Lung (tissue), 12 donors: ENCODE measurements around the gene CARMIL1. TPM values are rescaled to one million over a fixed set of nuclear protein-coding genes. Genes with fewer than 3 reads are reported as not detected.

ENCODE experiments used
- ATAC-seq: fragments of 200-7000 bp; cut with Tn5 transposase; one replicate; pipeline ENCODE4 v1.9.1; 2020; ENCODE audit warnings: moderate number of reproducible peaks; ENCODE audit not compliant: insufficient read depth, low FRiP score
- DNase-seq, 3 donors: peaks; one replicate each; pipeline ENCODE4 v3.0.0-alpha.2; 2013 to 2017
- H3K27ac ChIP-seq, 2 donors: one replicate each; pipeline ENCODE4 v1.5.1; 2013; ENCODE audit warnings: mild to moderate bottlenecking in 2 of 2, moderate library complexity in 2 of 2, control low read depth in 1 of 2, inconsistent platforms in 1 of 2, low read depth in 1 of 2, low read length in 1 of 2
- H3K27me3 ChIP-seq, 3 donors: one replicate each; pipeline ENCODE4 v1.5.1; 2013; ENCODE audit warnings: low read length in 2 of 3; ENCODE audit not compliant: control insufficient read depth in 3 of 3, insufficient read depth in 3 of 3
- H3K36me3 ChIP-seq, 4 donors: one replicate each; pipeline ENCODE4 v1.5.1; 2013; ENCODE audit warnings: low read length in 4 of 4, mild to moderate bottlenecking in 1 of 4, moderate library complexity in 1 of 4; ENCODE audit not compliant: control insufficient read depth in 4 of 4, insufficient read depth in 4 of 4
- H3K4me1 ChIP-seq, 5 donors: one replicate each; pipeline ENCODE4 v1.5.1; 2013; ENCODE audit warnings: low read length in 5 of 5, mild to moderate bottlenecking in 2 of 5, moderate library complexity in 1 of 5; ENCODE audit not compliant: control insufficient read depth in 5 of 5, insufficient read depth in 5 of 5
- H3K4me3 ChIP-seq: one replicate; pipeline ENCODE4 v1.5.1; 2013; ENCODE audit warnings: mild to moderate bottlenecking, control low read depth, moderate library complexity
- H3K9ac ChIP-seq, 2 donors: one replicate each; pipeline ENCODE4 v1.5.1; 2013; ENCODE audit warnings: low read length in 2 of 2, control low read depth in 1 of 2; ENCODE audit not compliant: insufficient read depth in 1 of 2
- H3K9me3 ChIP-seq, 4 donors: one replicate each; pipeline ENCODE4 v1.5.1; 2013; ENCODE audit warnings: low read length in 3 of 4, mild to moderate bottlenecking in 1 of 4, moderate library complexity in 1 of 4; ENCODE audit not compliant: control insufficient read depth in 4 of 4, insufficient read depth in 3 of 4
- WGBS, 2 donors: extraction: QIAGEN DNeasy Blood & Tissue Kit; methylation state at CpG; one replicate each; pipeline ENCODE4 v1.1.7; 2013; 5-methylcytosine and 5-hydroxymethylcytosine counted together
- polyA plus RNA-seq, 2 donors: library from polyadenylated mRNA; stranded (reverse); fragments of 200-250 nt; gene quantifications; one replicate each; pipeline ENCODE4 v1.2.1, GENCODE V29; 2013
- total RNA-seq, 2 donors: library from RNA; depleted of rRNA in 1 of 2; stranded (reverse); fragments of >200 nt in 1 of 2; gene quantifications; one replicate each; pipeline ENCODE4 v1.2.1, GENCODE V29; 2014 to 2021
- TF ChIP-seq, protein P1 (sequence below): IDR thresholded peaks from 2 replicates; pipeline ENCODE4 v1.5.1; 2012; ENCODE audit warnings: mild to moderate bottlenecking; ENCODE audit errors: control extremely low read depth, extremely low read depth
- donor health status: control.
- donor health status: control.
- donor health status: Bipolar disorder and iron deficiency.
- donor health status: healthy.
- donor health status: DM: yes; HTN: yes; CAD: no.

The CARMIL1 gene
- total and polyA plus RNA-seq, 4 donors, result 8.0 to 38.3 (median 34.9) TPM

DNA sequence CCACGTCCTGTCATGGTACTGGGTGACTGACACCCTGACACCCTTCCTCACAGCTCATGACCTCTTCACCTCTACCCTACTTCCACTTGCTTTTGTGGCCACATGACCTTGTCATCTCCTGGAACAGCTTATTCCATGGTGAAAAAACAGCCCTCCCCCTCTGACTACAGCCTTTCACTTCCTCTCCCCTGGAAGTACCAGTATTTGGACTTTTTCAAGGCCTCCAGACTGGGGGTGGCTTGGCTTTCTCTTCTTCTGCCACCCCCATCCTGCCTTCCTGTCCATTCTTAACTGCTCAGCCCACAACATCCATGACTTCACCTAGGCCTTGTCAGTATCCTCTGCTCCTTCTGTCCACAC lies 168.4 kb downstream of the CARMIL1 start:
- WGBS, 2 donors, result 59 to 80% methylated on average over 1 of the region's 1 CpG
- Histone ChIP-seq H3K9ac (no peak overlapping the region), H3K27ac (no peak overlapping the region), H3K9me3 (peaks cover 0 to 2% (median under 1%) of the 10 kb centered on the region in 4 donors), H3K27me3 (no peaks in the 10 kb centered on the region), H3K4me3 (no peak overlapping the region), H3K4me1 (peaks cover 0 to 9% (median 0%) of the 10 kb centered on the region in 5 donors), H3K36me3 (peaks cover 0 to 7% (median 0%) of the 10 kb centered on the region in 4 donors)
- DNase-seq (no peak), ATAC-seq (peak; percentile 58)
- TF ChIP-seq, protein P1, sequence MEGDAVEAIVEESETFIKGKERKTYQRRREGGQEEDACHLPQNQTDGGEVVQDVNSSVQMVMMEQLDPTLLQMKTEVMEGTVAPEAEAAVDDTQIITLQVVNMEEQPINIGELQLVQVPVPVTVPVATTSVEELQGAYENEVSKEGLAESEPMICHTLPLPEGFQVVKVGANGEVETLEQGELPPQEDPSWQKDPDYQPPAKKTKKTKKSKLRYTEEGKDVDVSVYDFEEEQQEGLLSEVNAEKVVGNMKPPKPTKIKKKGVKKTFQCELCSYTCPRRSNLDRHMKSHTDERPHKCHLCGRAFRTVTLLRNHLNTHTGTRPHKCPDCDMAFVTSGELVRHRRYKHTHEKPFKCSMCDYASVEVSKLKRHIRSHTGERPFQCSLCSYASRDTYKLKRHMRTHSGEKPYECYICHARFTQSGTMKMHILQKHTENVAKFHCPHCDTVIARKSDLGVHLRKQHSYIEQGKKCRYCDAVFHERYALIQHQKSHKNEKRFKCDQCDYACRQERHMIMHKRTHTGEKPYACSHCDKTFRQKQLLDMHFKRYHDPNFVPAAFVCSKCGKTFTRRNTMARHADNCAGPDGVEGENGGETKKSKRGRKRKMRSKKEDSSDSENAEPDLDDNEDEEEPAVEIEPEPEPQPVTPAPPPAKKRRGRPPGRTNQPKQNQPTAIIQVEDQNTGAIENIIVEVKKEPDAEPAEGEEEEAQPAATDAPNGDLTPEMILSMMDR, result no peak

DNA sequence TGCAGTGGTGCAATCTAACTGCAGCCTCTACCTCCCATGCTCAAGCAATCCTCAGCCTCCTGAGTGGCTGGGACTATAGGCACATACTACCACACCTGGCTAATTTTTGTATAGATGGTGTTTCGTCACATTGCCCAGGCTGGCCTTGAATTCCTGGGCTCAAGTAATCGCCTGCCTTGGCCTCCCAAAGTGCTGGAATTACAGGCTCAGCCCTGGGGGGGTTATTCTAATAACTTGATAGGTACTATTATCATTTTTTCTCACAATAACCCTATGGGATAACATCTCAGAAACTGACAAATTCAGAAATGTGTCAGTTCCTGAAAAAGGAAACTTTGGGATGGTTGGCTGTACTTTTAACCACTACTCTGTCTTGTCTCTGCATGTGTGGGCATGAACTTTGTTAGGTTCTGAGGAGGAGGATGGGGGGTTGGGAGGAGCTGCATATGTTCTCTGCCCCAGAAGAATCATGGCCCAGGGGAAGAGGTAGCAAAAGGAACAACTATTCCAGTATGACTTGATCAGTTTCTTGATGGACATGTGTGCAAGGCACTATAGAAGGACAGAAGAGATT lies 169.9 kb downstream of the CARMIL1 start:
- H3K27ac ChIP-seq, result no peak overlapping the region
- no peak for DNase-seq
- no peak for ATAC-seq
- no peaks in the 10 kb centered on the region for H3K27me3 ChIP-seq
- peaks cover 0 to 9% (median 0%) of the 10 kb centered on the region in 5 donors for H3K4me1 ChIP-seq
- H3K9ac ChIP-seq, result no peak overlapping the region
- peaks cover 0 to 7% (median 0%) of the 10 kb centered on the region in 4 donors for H3K36me3 ChIP-seq
- 92 to 96% methylated on average over 2 of the region's 2 CpGs for WGBS, 2 donors
- no peak overlapping the region for H3K4me3 ChIP-seq
- peaks cover 0 to 2% (median under 1%) of the 10 kb centered on the region in 4 donors for H3K9me3 ChIP-seq
- TF ChIP-seq, protein P1, result no peak

DNA sequence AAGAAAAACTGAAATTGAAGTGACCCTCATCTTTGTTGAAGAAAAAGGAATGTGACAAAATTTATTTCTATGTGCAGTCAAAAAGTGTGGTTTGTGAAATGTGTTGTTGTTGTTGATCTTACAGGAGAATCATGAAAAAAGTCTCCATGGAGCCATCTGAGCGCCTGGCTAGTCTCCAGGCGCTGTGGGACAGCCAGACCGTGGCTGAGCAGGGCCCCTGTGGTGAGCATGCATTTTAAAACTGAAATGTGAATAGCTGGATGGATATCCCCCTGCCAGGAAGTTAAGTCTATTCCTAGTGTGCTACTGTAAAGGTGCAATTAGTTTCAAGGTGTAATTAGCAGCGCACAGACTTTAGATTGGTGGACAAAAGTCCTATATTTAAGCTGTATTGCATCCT lies 170.6 kb downstream of the CARMIL1 start:
- H3K9me3 ChIP-seq, result peaks cover 0 to 2% (median under 1%) of the 10 kb centered on the region in 4 donors
- H3K27me3 ChIP-seq, result no peaks in the 10 kb centered on the region
- 76 to 79% methylated on average over 4 of the region's 4 CpGs for WGBS, 2 donors
- peaks cover 0 to 7% (median 0%) of the 10 kb centered on the region in 4 donors for H3K36me3 ChIP-seq
- H3K27ac ChIP-seq, result no peak overlapping the region
- DNase-seq (peak in 2 of 3 donors; percentile 44 to 54), ATAC-seq (no peak)
- H3K9ac ChIP-seq, result no peak overlapping the region
- peaks cover 0 to 9% (median 0%) of the 10 kb centered on the region in 5 donors for H3K4me1 ChIP-seq
- no peak overlapping the region for H3K4me3 ChIP-seq
- TF ChIP-seq, protein P1, result no peak
